ENCODE results near the gene ASB9. TPM values are rescaled to one million over a fixed set of nuclear protein-coding genes. Genes with fewer than 3 reads are reported as not detected.

The ASB9 gene
- total RNA-seq, 1 donor from 2014 or later, result not detected

GRCh38 chrX:15298780-15299179, 28.9 kb upstream of the ASB9 start:
- Mint-ChIP-seq H3K36me3 (ENCODE audit: unreplicated experiment) (no peaks in the 10 kb centered on the region), H3K4me1 (ENCODE audit: unreplicated experiment) (no peaks in the 10 kb centered on the region), H3K27ac (ENCODE audit: unreplicated experiment) (no peak overlapping the region), H3K27me3 (ENCODE audit: unreplicated experiment) (no peaks in the 10 kb centered on the region), H3K9me3 (ENCODE audit: unreplicated experiment) (no peaks in the 10 kb centered on the region), H3K4me3 (ENCODE audit: unreplicated experiment) (no peak overlapping the region)
- no peak for DNase-seq (ENCODE audit: extremely low spot score, unreplicated experiment)
- TF ChIP-seq CTCF (IDR thresholded peaks at IDR 0.05), result no peak

- no peaks in the 10 kb centered on the region for H3K36me3 Mint-ChIP-seq (ENCODE audit: unreplicated experiment)
- no peak overlapping the region for H3K4me3 Mint-ChIP-seq (ENCODE audit: unreplicated experiment)
- H3K4me1 Mint-ChIP-seq (ENCODE audit: unreplicated experiment), result no peaks in the 10 kb centered on the region
- no peak for TF ChIP-seq CTCF (IDR thresholded peaks at IDR 0.05)
- no peak for DNase-seq (ENCODE audit: extremely low spot score, unreplicated experiment)
- H3K27ac Mint-ChIP-seq (ENCODE audit: unreplicated experiment), result no peak overlapping the region
- no peaks in the 10 kb centered on the region for H3K9me3 Mint-ChIP-seq (ENCODE audit: unreplicated experiment)
- no peaks in the 10 kb centered on the region for H3K27me3 Mint-ChIP-seq (ENCODE audit: unreplicated experiment)
Observed at GRCh38 chrX:15298201-15298600, 28.3 kb upstream of the ASB9 start.

- Mint-ChIP-seq H3K9me3 (ENCODE audit: unreplicated experiment) (no peaks in the 10 kb centered on the region), H3K27ac (ENCODE audit: unreplicated experiment) (no peak overlapping the region), H3K36me3 (ENCODE audit: unreplicated experiment) (no peaks in the 10 kb centered on the region), H3K4me3 (ENCODE audit: unreplicated experiment) (no peak overlapping the region), H3K27me3 (ENCODE audit: unreplicated experiment) (no peaks in the 10 kb centered on the region), H3K4me1 (ENCODE audit: unreplicated experiment) (no peaks in the 10 kb centered on the region)
- TF ChIP-seq CTCF (IDR thresholded peaks at IDR 0.05), result no peak
- no peak for DNase-seq (ENCODE audit: extremely low spot score, unreplicated experiment)
Observed at GRCh38 chrX:15293451-15293850, 23.6 kb upstream of the ASB9 start.

- H3K4me1 Mint-ChIP-seq (ENCODE audit: unreplicated experiment), result no peaks in the 10 kb centered on the region
- H3K4me3 Mint-ChIP-seq (ENCODE audit: unreplicated experiment), result no peak overlapping the region
- no peak overlapping the region for H3K27ac Mint-ChIP-seq (ENCODE audit: unreplicated experiment)
- no peaks in the 10 kb centered on the region for H3K27me3 Mint-ChIP-seq (ENCODE audit: unreplicated experiment)
- H3K9me3 Mint-ChIP-seq (ENCODE audit: unreplicated experiment), result no peaks in the 10 kb centered on the region
- DNase-seq (ENCODE audit: extremely low spot score, unreplicated experiment), result no peak
- TF ChIP-seq CTCF (IDR thresholded peaks at IDR 0.05), result no peak
- no peaks in the 10 kb centered on the region for H3K36me3 Mint-ChIP-seq (ENCODE audit: unreplicated experiment)
Observed at GRCh38 chrX:15292861-15293260, 23.0 kb upstream of the ASB9 start.

- Mint-ChIP-seq H3K4me3 (ENCODE audit: unreplicated experiment) (no peak overlapping the region), H3K27ac (ENCODE audit: unreplicated experiment) (no peak overlapping the region), H3K27me3 (ENCODE audit: unreplicated experiment) (peaks cover 7% of the 10 kb centered on the region), H3K9me3 (ENCODE audit: unreplicated experiment) (no peaks in the 10 kb centered on the region), H3K36me3 (ENCODE audit: unreplicated experiment) (no peaks in the 10 kb centered on the region), H3K4me1 (ENCODE audit: unreplicated experiment) (no peaks in the 10 kb centered on the region)
- TF ChIP-seq CTCF (IDR thresholded peaks at IDR 0.05), result no peak
- DNase-seq (ENCODE audit: extremely low spot score, unreplicated experiment), result no peak
Observed at GRCh38 chrX:15277604-15278003, 7.7 kb upstream of the ASB9 start.

All from osteocyte (in vitro differentiated cells).